Tibial nerve (tissue), 4 donors: ENCODE results near the gene MYO1A.
"Not testable (repeated sequence)": the region's sequence is repeated elsewhere in the genome, so short reads cannot be mapped to it uniquely, and the experiment has no call there.

Experiments used
- CTCF ChIP-seq, 5 experiments: fragments of 200-600 bp in 3 of 5; fragments of 450-650 bp in 2 of 5; sonication (generic) in 3 of 5; IDR thresholded peaks; one replicate each; pipeline ENCODE4 v1.5.1; 2016 to 2019; ENCODE audit warnings: antibody characterized with exemption in 5 of 5, mild to moderate bottlenecking in 3 of 5, moderate library complexity in 2 of 5
- EP300 ChIP-seq, 2 donors: sonication (generic); formaldehyde crosslinking; IDR thresholded peaks; one replicate each; pipeline ENCODE4 v1.6.1; 2017; ENCODE audit warnings: antibody characterized with exemption in 2 of 2, mild to moderate bottlenecking in 1 of 2
- POLR2A ChIP-seq, 2 donors: fragments of 450-650 bp; IDR thresholded peaks; one replicate each; pipeline ENCODE4 v1.6.1; 2017; ENCODE audit warnings: antibody characterized with exemption in 2 of 2, mild to moderate bottlenecking in 2 of 2, moderate library complexity in 2 of 2

- TF ChIP-seq CTCF, EP300, POLR2A (IDR thresholded peaks at IDR 0.05): not testable (repeated sequence)
These were observed 23.9 kb upstream of the MYO1A start for GRCh38 chr12:57073566-57074450.
